Measurements from ENCODE around the gene AMOT. TPM values are rescaled to one million over a fixed set of nuclear protein-coding genes. Genes with fewer than 3 reads are reported as not detected.

The AMOT gene
- total and polyA plus RNA-seq, 10 of the 15 experiments (the other 5 are each of a cell fraction or from before 2014, with no cell fraction given) = 0.92 to 14.5 (median 2.9) TPM

DNA sequence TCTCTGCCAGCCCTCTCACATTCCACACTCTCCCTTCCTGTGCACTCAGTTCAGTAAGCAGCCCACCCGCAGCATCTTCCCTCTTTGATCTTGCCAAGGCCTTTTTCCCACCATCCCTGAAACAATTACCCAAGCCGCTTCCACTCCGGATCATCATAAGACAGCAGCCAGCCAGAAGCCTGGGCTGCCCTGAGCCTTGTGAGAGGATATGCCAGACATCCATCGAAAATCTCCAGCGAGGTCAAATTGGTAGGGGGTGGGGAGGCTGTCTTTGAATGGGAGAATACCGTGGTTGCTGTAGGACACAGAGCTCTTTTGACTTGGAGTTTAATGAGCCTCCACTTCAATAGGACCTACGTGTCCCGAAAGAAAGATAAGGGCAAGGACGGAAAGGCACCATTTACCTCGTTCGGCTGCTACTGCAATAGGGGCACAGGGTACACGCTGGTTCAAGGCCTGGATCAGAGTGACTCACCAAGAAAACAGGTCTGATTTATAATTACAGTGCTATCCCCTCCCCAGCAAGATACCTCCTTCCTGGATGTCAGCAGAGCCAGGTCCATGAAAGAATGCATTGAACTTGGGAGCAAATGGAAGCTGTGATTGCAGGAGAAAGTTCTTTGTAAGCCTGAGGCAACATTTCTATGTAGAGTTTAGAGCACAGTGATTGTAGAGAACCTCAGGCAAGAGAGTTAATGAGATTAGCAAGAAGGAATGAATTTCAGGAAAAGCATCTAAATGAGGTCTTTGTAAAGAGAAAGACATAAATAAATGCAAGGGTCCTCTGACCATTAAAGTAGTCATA is 39.5 kb downstream of the AMOT start:
- ChIA-PET CTCF (no interaction called here), RAD21 (ENCODE audit: unreplicated experiment) (no interaction called here), POLR2A (no interaction called here), SMC1A (ENCODE audit: uncharacterized antibody, unreplicated experiment) (interaction anchor here (1.9 kb wide), 1 partner anchor 8 kb away, joined by 5 read pairs; no protein-coding TSS in a partner anchor)
- Histone ChIP-seq H3K9me3 (replicated peaks; ENCODE audit: control insufficient read depth, insufficient read depth, low read length) (no peaks in the 10 kb centered on the region), H3K4me1 (ENCODE audit: control insufficient read depth, insufficient read depth, low read length) (no peaks in the 10 kb centered on the region), H3K79me2 (ENCODE audit: control insufficient read depth, insufficient read depth, low read length) (no peaks in the 10 kb centered on the region), H2AFZ (ENCODE audit: control insufficient read depth, low read depth, low read length) (no peak overlapping the region), H3K4me3 (no peak overlapping the region), H3K9ac (ENCODE audit: control insufficient read depth, insufficient read depth, low read length) (no peak overlapping the region), H3K36me3 (ENCODE audit: control insufficient read depth in 2 of 2, insufficient read depth in 2 of 2, low read length in 1 of 2) (no peaks in the 10 kb centered on the region), H3K27ac (ENCODE audit: control insufficient read depth, insufficient read depth) (no peak overlapping the region), H3K27me3 (replicated peaks in 1 of 2; ENCODE audit: control insufficient read depth in 2 of 2, insufficient read depth in 2 of 2, low read length in 1 of 2) (no peaks in the 10 kb centered on the region), H3K4me2 (ENCODE audit: control insufficient read depth, insufficient read depth) (no peak overlapping the region), H4K20me1 (ENCODE audit: control insufficient read depth, insufficient read depth) (no peaks in the 10 kb centered on the region)
- no peak for ATAC-seq
- no peak for DNase-seq (ENCODE audit: low read depth, low spot score)
- no TSS peak for BruUV-seq (replicated peaks)
- TF ChIP-seq, protein P1, sequence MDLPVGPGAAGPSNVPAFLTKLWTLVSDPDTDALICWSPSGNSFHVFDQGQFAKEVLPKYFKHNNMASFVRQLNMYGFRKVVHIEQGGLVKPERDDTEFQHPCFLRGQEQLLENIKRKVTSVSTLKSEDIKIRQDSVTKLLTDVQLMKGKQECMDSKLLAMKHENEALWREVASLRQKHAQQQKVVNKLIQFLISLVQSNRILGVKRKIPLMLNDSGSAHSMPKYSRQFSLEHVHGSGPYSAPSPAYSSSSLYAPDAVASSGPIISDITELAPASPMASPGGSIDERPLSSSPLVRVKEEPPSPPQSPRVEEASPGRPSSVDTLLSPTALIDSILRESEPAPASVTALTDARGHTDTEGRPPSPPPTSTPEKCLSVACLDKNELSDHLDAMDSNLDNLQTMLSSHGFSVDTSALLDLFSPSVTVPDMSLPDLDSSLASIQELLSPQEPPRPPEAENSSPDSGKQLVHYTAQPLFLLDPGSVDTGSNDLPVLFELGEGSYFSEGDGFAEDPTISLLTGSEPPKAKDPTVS (IDR thresholded peaks at IDR 0.05; ENCODE audit: low read depth, low read length) = no peak
- no peak for TF ChIP-seq NR2F1 (conservative IDR thresholded peaks at IDR 0.05)
- 56% methylated on average over 12 of the region's 12 CpGs for WGBS (ENCODE audit: insufficient coverage, insufficient replicate concordance, low lambda C conversion rate, missing lambda C conversion rate)
- intact Hi-C loops (cut with micrococcal nuclease; ENCODE audit: unreplicated experiment) = no loop called here
- in situ Hi-C loops (cut with MboI) = no loop called here
- no peak for FAIRE-seq

DNA sequence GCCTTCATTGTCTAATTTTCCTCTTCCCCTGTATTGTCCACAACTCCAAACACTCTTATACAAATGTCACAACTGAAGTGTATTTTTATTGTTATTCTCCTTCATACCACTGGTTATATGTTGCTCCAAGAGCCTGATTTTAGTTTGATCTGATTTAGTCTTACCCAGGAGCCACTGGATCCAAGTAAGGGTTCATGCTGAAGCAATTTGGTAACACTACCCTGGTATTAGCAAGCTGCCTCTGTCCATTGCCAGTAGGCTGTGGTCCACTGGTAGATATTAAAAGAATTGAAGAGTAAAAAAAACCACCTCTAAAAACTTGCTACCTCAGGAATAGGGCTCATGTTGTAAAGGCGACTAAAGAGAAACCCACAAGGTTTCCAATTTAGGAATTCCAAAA is 41.2 kb downstream of the AMOT start:
- in situ Hi-C loops (cut with MboI) = no loop called here
- FAIRE-seq = no peak

More for the DNA sequence above, 41.2 kb downstream of the AMOT start:
- H3K9me3 ChIP-seq (replicated peaks; ENCODE audit: control insufficient read depth, insufficient read depth, low read length) = no peaks in the 10 kb centered on the region
- RAD21 ChIA-PET (ENCODE audit: unreplicated experiment) = no interaction called here
- H4K20me1 ChIP-seq (ENCODE audit: control insufficient read depth, insufficient read depth) = no peaks in the 10 kb centered on the region
- POLR2A ChIA-PET = no interaction called here
- H3K4me1 ChIP-seq (ENCODE audit: control insufficient read depth, insufficient read depth, low read length) = no peaks in the 10 kb centered on the region
- no peak overlapping the region for H2AFZ ChIP-seq (ENCODE audit: control insufficient read depth, low read depth, low read length)
- no peaks in the 10 kb centered on the region for H3K36me3 ChIP-seq (ENCODE audit: control insufficient read depth in 2 of 2, insufficient read depth in 2 of 2, low read length in 1 of 2)
- no TSS peak for BruUV-seq (replicated peaks)
- no peak overlapping the region for H3K27ac ChIP-seq (ENCODE audit: control insufficient read depth, insufficient read depth)
- no peaks in the 10 kb centered on the region for H3K79me2 ChIP-seq (ENCODE audit: control insufficient read depth, insufficient read depth, low read length)
- intact Hi-C loops (cut with micrococcal nuclease; ENCODE audit: unreplicated experiment) = no loop called here
- DNase-seq (ENCODE audit: low read depth, low spot score) (no peak), ATAC-seq (no peak)
- no peak overlapping the region for H3K4me2 ChIP-seq (ENCODE audit: control insufficient read depth, insufficient read depth)
- H3K4me3 ChIP-seq = no peak overlapping the region
- H3K27me3 ChIP-seq (replicated peaks in 1 of 2; ENCODE audit: control insufficient read depth in 2 of 2, insufficient read depth in 2 of 2, low read length in 1 of 2) = no peaks in the 10 kb centered on the region
- SMC1A ChIA-PET (ENCODE audit: uncharacterized antibody, unreplicated experiment) = interaction anchor here (1.9 kb wide), 1 partner anchor 9 kb away, joined by 5 read pairs; no protein-coding TSS in a partner anchor
- 95% methylated on average over 1 of the region's 1 CpG for WGBS (ENCODE audit: insufficient coverage, insufficient replicate concordance, low lambda C conversion rate, missing lambda C conversion rate)
- no peak overlapping the region for H3K9ac ChIP-seq (ENCODE audit: control insufficient read depth, insufficient read depth, low read length)
- CTCF ChIA-PET = interaction anchor here (0.6 to 0.7 kb wide), 2 partner anchors 310 to 1947 kb away, joined by 3 read pairs; no protein-coding TSS in a partner anchor
- TF ChIP-seq SMAD1 (IDR thresholded peaks at IDR 0.05; ENCODE audit: low read depth, partially characterized antibody) (no peak), MEF2B (IDR thresholded peaks at IDR 0.05; ENCODE audit: partially characterized antibody, poor library complexity, severe bottlenecking) (no peak), ZNF622 (IDR thresholded peaks at IDR 0.05) (no peak), SIX5 (IDR thresholded peaks at IDR 0.05; ENCODE audit: low read depth, low read length, severe bottlenecking) (no peak)
- TF ChIP-seq, protein P2, sequence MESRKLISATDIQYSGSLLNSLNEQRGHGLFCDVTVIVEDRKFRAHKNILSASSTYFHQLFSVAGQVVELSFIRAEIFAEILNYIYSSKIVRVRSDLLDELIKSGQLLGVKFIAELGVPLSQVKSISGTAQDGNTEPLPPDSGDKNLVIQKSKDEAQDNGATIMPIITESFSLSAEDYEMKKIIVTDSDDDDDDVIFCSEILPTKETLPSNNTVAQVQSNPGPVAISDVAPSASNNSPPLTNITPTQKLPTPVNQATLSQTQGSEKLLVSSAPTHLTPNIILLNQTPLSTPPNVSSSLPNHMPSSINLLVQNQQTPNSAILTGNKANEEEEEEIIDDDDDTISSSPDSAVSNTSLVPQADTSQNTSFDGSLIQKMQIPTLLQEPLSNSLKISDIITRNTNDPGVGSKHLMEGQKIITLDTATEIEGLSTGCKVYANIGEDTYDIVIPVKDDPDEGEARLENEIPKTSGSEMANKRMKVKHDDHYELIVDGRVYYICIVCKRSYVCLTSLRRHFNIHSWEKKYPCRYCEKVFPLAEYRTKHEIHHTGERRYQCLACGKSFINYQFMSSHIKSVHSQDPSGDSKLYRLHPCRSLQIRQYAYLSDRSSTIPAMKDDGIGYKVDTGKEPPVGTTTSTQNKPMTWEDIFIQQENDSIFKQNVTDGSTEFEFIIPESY (IDR thresholded peaks at IDR 0.05) = no peak
